OCI-LY3 (cell line): ENCODE measurements around the gene IL1R1.

Experiments used
- H2AFZ ChIP-seq: fragments of 200-600, 300-600 bp; shearing (Covaris generic); 2 replicates; pipeline ENCODE4 v1.6.0; 2014; ENCODE audit warnings: antibody characterized with exemption, low read depth, low read length
- H3K27ac ChIP-seq: fragments of 200-600, 300-600 bp; sonication (generic); 2 replicates; pipeline ENCODE4 v1.5.1; 2014; ENCODE audit warnings: mild to moderate bottlenecking, low read length, moderate library complexity, mixed read lengths
- H3K27me3 ChIP-seq: fragments of 200-600, 300-600 bp; sonication (generic); 2 replicates; pipeline ENCODE4 v1.6.1; 2014; ENCODE audit warnings: low read depth, low read length, mixed read lengths
- H3K36me3 ChIP-seq: fragments of 200-600, 300-600 bp; sonication (generic); replicated peaks from 2 replicates; pipeline ENCODE3; 2014; ENCODE audit warnings: low read depth, low read length, mixed read lengths
- H3K4me1 ChIP-seq: fragments of 300-600, 200-600 bp; sonication (generic); 2 replicates; pipeline ENCODE4 v1.6.1; 2014; ENCODE audit warnings: low read length, mixed read lengths
- H3K4me2 ChIP-seq: fragments of 200-600, 300-600 bp; sonication (generic); 2 replicates; pipeline ENCODE4 v1.6.1; 2014; ENCODE audit warnings: low read length, mixed read lengths
- H3K4me3 ChIP-seq: fragments of 300-600, 200-600 bp; sonication (generic); 2 replicates; pipeline ENCODE4 v1.5.1; 2014; ENCODE audit warnings: antibody characterized with exemption, mild to moderate bottlenecking, low read length, moderate library complexity
- H3K79me2 ChIP-seq: fragments of 300-600, 200-600 bp; shearing (Covaris generic); 2 replicates; pipeline ENCODE4 v1.6.1; 2014; ENCODE audit warnings: mild to moderate bottlenecking, low read length, mixed read lengths
- H3K9ac ChIP-seq: fragments of 300-600, 200-600 bp; shearing (Covaris generic); 2 replicates; pipeline ENCODE4 v1.6.0; 2014; ENCODE audit warnings: mild to moderate bottlenecking, low read length, moderate library complexity
- H3K9me3 ChIP-seq: fragments of 200-600, 300-600 bp; shearing (Covaris generic); 2 replicates; pipeline ENCODE4 v1.6.1; 2014; ENCODE audit warnings: low read length, mixed read lengths; ENCODE audit not compliant: insufficient read depth
- H4K20me1 ChIP-seq: fragments of 200-600, 300-600 bp; sonication (generic); 2 replicates; pipeline ENCODE4 v1.6.1; 2016; ENCODE audit warnings: low read length, mixed read lengths; ENCODE audit not compliant: insufficient read depth
- CTCF ChIP-seq: fragments of 200-600, 300-600 bp; sonication (generic); IDR thresholded peaks from 2 replicates; pipeline ENCODE4 v1.5.1; 2014; ENCODE audit warnings: antibody characterized with exemption, low read length, low read depth
- EZH2phosphoT487 ChIP-seq: fragments of 200-600 bp; shearing (Covaris generic); IDR thresholded peaks from 2 replicates; pipeline ENCODE4 v1.6.1; 2018; ENCODE audit warnings: antibody characterized with exemption, mixed run types, low read depth

IL1R1 gene

GRCh38 chr2:102176172-102176571 is 33.6 kb downstream of the IL1R1 start:
- H2AFZ ChIP-seq = no peak overlapping the region
- no peaks in the 10 kb centered on the region for H3K27me3 ChIP-seq
- no peak overlapping the region for H3K27ac ChIP-seq
- H3K9ac ChIP-seq = no peak overlapping the region
- no peak overlapping the region for H3K4me3 ChIP-seq
- H3K4me1 ChIP-seq = peaks cover 9% of the 10 kb centered on the region
- no peaks in the 10 kb centered on the region for H3K36me3 ChIP-seq
- H3K9me3 ChIP-seq = no peaks in the 10 kb centered on the region
- H3K4me2 ChIP-seq = no peak overlapping the region
- TF ChIP-seq CTCF (no peak), EZH2phosphoT487 (no peak)
- H3K79me2 ChIP-seq = no peaks in the 10 kb centered on the region
- H4K20me1 ChIP-seq = no peaks in the 10 kb centered on the region

GRCh38 chr2:102177814-102178478 is 35.4 kb downstream of the IL1R1 start:
- H3K27ac ChIP-seq = no peak overlapping the region
- H3K9ac ChIP-seq = no peak overlapping the region
- no peaks in the 10 kb centered on the region for H4K20me1 ChIP-seq
- no peaks in the 10 kb centered on the region for H3K27me3 ChIP-seq
- H3K9me3 ChIP-seq = no peaks in the 10 kb centered on the region
- H2AFZ ChIP-seq = no peak overlapping the region
- H3K4me2 ChIP-seq = no peak overlapping the region
- no peaks in the 10 kb centered on the region for H3K79me2 ChIP-seq
- peaks cover 1% of the 10 kb centered on the region for H3K4me1 ChIP-seq
- H3K4me3 ChIP-seq = no peak overlapping the region
- TF ChIP-seq CTCF = no peak
- no peak for TF ChIP-seq EZH2phosphoT487
- no peaks in the 10 kb centered on the region for H3K36me3 ChIP-seq

GRCh38 chr2:102179061-102179460 is 36.5 kb downstream of the IL1R1 start:
- no peaks in the 10 kb centered on the region for H3K79me2 ChIP-seq
- no peaks in the 10 kb centered on the region for H3K9me3 ChIP-seq
- no peak overlapping the region for H3K4me2 ChIP-seq
- H3K27me3 ChIP-seq = no peaks in the 10 kb centered on the region
- H3K36me3 ChIP-seq = no peaks in the 10 kb centered on the region
- H2AFZ ChIP-seq = no peak overlapping the region
- H3K4me3 ChIP-seq = no peak overlapping the region
- H4K20me1 ChIP-seq = no peaks in the 10 kb centered on the region
- H3K9ac ChIP-seq = no peak overlapping the region
- no peak for TF ChIP-seq EZH2phosphoT487
- no peak for TF ChIP-seq CTCF
- H3K27ac ChIP-seq = no peak overlapping the region
- H3K4me1 ChIP-seq = no peaks in the 10 kb centered on the region

GRCh38 chr2:102179788-102180686 is 37.5 kb downstream of the IL1R1 start:
- H3K4me1 ChIP-seq = no peaks in the 10 kb centered on the region
- no peaks in the 10 kb centered on the region for H3K9me3 ChIP-seq
- H3K79me2 ChIP-seq = no peaks in the 10 kb centered on the region
- no peak for TF ChIP-seq EZH2phosphoT487
- no peak for TF ChIP-seq CTCF
- H3K9ac ChIP-seq = no peak overlapping the region
- no peak overlapping the region for H3K27ac ChIP-seq
- no peaks in the 10 kb centered on the region for H3K36me3 ChIP-seq
- H3K4me3 ChIP-seq = no peak overlapping the region
- no peaks in the 10 kb centered on the region for H4K20me1 ChIP-seq
- H3K4me2 ChIP-seq = no peak overlapping the region
- H3K27me3 ChIP-seq = no peaks in the 10 kb centered on the region; the same call in 1 of the 2 replicates
- no peak overlapping the region for H2AFZ ChIP-seq
